Measurements from ENCODE around the gene ALG11.
"Not testable (repeated sequence)": the region's sequence is repeated elsewhere in the genome, so short reads cannot be mapped to it uniquely, and the experiment has no call there.

ALG11 gene, protein sequence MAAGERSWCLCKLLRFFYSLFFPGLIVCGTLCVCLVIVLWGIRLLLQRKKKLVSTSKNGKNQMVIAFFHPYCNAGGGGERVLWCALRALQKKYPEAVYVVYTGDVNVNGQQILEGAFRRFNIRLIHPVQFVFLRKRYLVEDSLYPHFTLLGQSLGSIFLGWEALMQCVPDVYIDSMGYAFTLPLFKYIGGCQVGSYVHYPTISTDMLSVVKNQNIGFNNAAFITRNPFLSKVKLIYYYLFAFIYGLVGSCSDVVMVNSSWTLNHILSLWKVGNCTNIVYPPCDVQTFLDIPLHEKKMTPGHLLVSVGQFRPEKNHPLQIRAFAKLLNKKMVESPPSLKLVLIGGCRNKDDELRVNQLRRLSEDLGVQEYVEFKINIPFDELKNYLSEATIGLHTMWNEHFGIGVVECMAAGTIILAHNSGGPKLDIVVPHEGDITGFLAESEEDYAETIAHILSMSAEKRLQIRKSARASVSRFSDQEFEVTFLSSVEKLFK

GRCh38 chr13:52011632-52012511 is at the start of gene ALG11:
Gene ALG11 (plus strand): TSS chr13:52012398. CDS start chr13:52012419, 21 bp downstream.
- peak; percentile 99 for DNase-seq (ENCODE audit: low read depth, low spot score)

- no peak for DNase-seq (ENCODE audit: low read depth, low spot score)
Measured at GRCh38 chr13:51966186-51966585, 46.0 kb upstream of the ALG11 start.

DNA sequence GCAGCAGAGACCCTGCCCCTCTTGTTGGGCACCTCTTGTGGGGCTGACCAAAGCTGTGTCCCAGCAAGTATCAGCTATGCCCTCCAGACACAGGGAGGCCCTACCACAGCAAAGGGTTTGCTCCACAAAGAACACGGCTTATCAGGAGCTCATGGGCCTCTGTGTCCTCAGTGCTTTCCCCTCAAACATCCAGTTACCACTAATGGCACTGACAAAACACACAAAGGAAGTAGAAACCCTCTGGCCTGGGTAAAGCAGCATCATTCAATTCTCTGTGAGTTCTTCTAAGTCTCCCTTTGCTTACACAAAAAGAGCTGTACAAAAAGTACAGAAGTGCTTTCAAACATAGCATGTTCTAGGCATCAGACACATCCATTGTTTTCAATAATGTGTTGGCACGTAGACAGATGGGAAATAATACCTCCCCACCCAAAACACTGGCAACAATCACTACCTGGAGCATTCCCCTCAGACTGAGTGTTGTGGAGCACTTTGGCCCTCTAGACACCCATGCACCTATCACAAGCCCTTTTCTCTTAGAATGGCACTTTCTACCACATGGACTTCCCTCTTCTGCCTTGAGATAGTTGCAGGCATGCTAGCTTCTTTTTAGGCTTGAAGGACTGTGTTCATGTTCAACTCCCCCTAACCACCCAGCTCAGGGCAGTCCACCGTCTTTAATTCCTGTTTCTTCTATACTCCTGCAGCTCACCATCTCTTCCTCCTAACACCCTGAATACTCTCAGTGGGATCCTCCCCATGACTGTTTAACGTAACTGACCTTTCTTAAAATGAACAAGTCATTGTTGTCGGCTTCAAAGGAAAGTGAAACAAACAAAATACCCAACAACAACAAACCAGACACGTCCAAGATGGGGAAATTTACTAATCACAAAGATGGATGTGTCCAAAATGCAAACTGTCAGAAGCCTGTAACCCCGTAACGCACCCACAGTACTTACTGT is 44.4 kb upstream of the ALG11 start:
- no peak for DNase-seq (ENCODE audit: low read depth, low spot score)

- no peak for DNase-seq (ENCODE audit: low read depth, low spot score)
Measured at GRCh38 chr13:51970349-51970748, 41.8 kb upstream of the ALG11 start.

DNA sequence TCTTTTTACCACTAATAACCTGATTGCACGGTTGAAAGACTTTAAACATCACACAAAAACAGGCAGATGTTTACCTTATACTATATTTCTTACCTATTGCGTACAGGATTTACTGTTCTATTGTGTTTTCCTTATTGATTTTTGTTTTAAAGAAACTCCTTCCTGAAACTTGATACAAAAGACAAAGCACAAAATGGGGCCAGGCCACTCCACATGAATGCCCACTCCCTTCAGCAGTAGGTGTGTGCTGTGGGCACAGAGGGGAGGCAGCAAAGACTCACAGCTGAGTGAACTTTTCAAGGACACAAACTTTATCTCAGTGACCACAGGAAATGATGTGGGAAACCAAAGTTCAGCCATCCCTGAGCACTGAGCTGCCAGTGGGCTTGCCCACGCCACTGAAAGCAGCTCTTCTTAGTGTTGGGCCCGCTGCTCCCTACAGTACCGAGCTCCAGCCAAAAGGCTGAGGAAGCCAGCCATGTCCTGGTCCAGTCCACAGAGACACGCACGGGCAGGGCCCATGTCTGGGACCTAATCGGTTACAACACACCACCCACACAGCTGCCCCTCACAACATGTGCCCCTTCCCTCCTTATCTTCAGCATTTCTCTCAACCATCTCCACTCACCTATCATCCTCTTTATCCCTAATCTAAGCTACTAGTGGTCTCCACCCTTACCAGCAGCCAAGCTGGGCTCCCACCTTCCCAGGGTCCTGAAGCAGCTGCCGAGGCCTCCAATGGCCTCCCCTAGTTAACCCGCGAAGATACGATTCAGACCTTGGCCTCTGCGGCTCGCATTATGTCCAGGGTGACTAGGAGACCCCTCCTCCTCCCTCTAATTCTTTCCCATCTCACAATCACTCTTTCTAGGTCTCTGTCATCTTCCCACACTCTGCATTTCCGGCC is 40.4 kb upstream of the ALG11 start:
- DNase-seq (ENCODE audit: low read depth, low spot score), result no peak

DNA sequence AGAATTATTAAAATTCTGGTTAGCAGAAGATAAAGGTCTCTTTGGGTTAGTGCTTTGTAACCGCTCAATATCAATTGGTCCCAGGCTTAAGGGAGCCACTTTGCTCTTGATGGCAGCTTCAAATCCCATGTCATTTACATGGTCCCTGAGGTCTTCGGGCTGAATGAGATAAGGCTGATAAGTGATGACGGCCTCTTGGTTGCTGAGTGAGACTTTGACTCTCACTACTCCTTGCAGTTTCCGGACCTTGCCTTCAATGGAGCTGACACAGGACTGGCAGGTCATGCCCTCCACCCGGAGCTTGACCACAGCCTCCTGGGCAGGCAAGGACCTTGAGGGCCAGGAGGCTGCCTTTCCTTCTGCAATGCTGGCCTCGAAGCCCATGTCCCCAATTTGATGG is 37.7 kb upstream of the ALG11 start:
- DNase-seq (ENCODE audit: low read depth, low spot score), result no peak

DNA sequence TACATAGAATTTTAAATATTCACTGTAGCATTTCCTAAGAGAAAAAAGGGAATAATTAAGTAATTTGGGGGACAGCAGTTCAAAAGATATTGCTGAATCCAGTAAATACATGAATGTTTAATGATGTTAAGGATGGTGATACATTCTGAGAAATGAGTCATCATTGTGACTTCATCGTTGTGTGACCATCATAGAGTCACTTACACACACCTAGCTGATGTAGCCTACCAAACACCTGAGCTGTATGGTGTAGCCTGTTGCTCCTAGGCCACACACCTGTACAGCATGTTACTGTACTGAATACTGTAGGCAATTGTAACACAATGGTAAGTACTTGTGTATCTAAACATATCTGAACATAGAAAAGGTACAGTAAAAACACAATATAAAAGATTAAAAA is 35.8 kb upstream of the ALG11 start:
- DNase-seq (ENCODE audit: low read depth, low spot score), result no peak

DNA sequence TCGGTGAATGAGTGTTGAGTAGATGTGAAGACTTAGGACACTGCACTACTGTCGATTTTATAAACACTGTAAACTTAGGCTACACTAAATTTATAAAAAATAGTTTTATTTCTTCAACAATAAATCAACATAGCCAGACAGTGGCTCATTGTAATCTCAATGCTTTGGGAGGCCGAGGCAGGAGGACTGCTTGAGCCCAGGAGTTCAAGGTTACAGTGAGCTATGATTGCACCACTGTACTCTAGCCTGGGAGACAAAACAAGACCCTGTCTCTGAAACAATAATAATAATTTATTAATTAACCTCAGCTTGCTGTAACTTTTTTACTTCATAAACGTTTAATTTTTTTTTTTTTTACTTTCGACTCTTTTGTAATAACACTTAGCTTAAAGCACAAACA is 35.3 kb upstream of the ALG11 start:
- DNase-seq (ENCODE audit: low read depth, low spot score), result no peak

- no peak for DNase-seq (ENCODE audit: low read depth, low spot score)
Measured at GRCh38 chr13:51977625-51978024, 34.6 kb upstream of the ALG11 start.

DNA sequence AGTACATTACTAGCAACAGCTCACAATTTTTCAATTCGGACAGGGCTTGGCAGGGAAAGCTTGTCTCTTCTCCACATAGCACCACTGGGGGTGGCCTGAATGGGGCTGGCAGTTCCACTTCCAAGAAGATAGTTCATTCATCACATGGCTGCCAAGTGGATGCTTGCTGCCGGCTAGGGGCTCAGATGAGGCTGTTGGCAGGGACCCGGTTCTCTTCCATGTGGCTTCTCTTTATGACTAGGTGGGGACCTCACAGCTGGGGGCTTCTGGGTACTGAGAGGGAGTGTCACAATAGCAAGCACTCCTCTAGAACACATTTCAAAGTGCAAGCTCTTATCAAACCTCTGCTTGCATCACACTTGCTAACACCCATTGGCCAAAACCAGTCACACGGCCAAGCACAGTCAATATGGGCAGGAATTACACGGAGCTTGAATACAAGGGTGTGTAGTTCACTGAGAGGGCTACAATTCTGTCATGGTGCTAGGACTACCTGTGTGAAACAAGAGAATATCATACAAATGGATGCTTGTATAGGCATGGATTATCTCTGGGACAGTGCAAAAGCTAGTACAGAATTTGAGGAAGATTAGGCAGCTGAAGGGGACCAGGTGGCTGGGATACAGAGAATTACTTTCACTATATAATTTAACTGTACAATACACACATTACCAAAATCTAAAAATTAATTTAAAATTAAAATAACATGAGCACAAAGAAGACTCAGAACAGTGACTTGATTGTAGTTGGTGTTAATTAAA is 33.2 kb upstream of the ALG11 start:
- DNase-seq (ENCODE audit: low read depth, low spot score), result no peak

GRCh38 chr13:51980908-51981307 is 31.3 kb upstream of the ALG11 start:
- DNase-seq (ENCODE audit: low read depth, low spot score), result no peak

DNA sequence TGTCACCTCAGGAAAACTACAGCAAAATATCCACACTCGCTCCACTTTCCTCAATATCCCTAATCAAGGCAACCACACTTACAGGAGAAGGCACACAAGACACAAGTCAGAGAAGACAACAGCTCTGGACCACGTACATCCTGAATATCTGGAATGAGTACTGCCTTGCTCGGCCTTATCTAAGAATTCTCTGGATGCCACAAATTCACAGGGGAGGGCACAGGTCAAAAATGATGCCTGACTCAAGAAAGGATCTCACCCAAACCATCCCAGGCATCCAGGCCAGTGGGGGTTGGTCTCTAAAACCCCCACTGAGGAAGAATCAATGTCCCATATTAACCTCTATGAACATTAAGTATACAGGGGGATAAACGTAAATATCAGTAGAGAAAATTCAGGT is 30.8 kb upstream of the ALG11 start:
- no peak for DNase-seq (ENCODE audit: low read depth, low spot score)

- not testable (repeated sequence) for DNase-seq (ENCODE audit: low read depth, low spot score)
Measured at GRCh38 chr13:51983292-51983691, 28.9 kb upstream of the ALG11 start.

DNA sequence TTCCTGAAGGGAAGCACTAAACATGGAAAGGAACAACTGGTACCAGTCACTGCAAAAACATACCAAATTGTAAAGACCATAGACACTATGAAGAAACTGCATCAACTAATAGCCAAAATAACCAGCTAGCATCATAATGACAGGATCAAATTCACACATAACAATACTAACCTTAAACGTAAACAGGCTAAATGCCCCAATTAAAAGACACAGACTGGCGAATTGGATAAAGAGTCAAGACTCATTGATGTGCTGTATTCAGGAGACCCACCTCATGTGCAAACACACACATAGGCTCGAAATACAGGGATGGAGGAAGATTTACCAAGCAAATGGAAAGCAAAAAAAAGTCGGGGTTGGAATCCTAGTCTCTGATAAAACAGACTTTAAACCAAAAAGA is 27.3 kb upstream of the ALG11 start:
- not testable (repeated sequence) for DNase-seq (ENCODE audit: low read depth, low spot score)

- DNase-seq (ENCODE audit: low read depth, low spot score), result no peak
Measured at GRCh38 chr13:51988988-51989618, 23.1 kb upstream of the ALG11 start.

DNA sequence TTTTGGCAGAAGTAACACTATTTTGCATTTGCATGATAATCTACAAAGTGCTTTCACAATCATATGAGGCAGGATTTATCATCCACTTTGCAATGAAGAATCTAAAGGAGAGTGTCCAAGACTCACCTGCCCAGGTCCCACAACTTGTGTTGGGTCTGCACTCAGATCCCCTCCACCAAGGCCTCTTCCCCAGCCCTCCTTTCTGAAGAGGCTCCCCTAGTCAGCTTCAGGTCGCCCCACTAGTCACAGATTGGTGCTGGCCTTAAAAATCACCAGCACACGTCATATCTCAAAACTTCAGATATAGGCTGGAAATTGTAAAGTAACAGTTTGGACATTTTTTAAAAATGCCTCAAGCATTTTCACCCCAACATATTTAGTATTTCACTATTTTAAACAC is 18.5 kb upstream of the ALG11 start:
- DNase-seq (ENCODE audit: low read depth, low spot score), result no peak

- DNase-seq (ENCODE audit: low read depth, low spot score), result no peak
Measured at GRCh38 chr13:51995677-51996551, 16.3 kb upstream of the ALG11 start.

- no peak for DNase-seq (ENCODE audit: low read depth, low spot score)
Measured at GRCh38 chr13:51996641-51997040, 15.6 kb upstream of the ALG11 start.

Measured in activated naive CD8-positive, alpha-beta T cell treated with anti-CD3 and anti-CD28 coated beads, Interleukin-2, amount 50 U/mL, for 16 hours (primary cell).